Skeletal muscle tissue (tissue), 2 donors: ENCODE measurements around the gene GTF2H4. TPM values are rescaled to one million over a fixed set of nuclear protein-coding genes. Genes with fewer than 3 reads are reported as not detected.

Experiments
- small RNA-seq: library from RNA; depleted of rRNA; stranded (forward); fragments of <200 nt; gene quantifications from one replicate; pipeline ENCODE3, GENCODE V24; 2014
- total RNA-seq: library from RNA; depleted of rRNA; stranded (reverse); fragments of >200 nt; gene quantifications from one replicate; pipeline ENCODE4 v1.2.3, GENCODE V29; 2014

Gene GTF2H4
- total RNA-seq, 1 donor from 2014 or later, result 7.3 TPM

Small RNA genes within 50 kb of the gene (small RNA-seq; reads per million reads assigned to genes)
- not detected for gene RF00019

Other genes starting within 250 kb of the GTF2H4 start
- 23.0 TPM for gene DHX16, start 235.2 kb upstream of the GTF2H4 start, total RNA-seq
- gene PPP1R18, start 221.6 kb upstream of the GTF2H4 start, total RNA-seq, result 23.5 TPM
- 3.7 TPM for gene NRM, start 217.2 kb upstream of the GTF2H4 start, total RNA-seq
- 5.2 TPM for gene MDC1, start 190.9 kb upstream of the GTF2H4 start, total RNA-seq
- gene TUBB, start 187.9 kb upstream of the GTF2H4 start, total RNA-seq, result 317 TPM
- 44.9 TPM for gene FLOT1, start 165.5 kb upstream of the GTF2H4 start, total RNA-seq
- 4.2 TPM for gene IER3, start 163.7 kb upstream of the GTF2H4 start, total RNA-seq
- gene DDR1, start 23.7 kb upstream of the GTF2H4 start, total RNA-seq, result 40.7 TPM
- 12.5 TPM for gene VARS2, start 6.0 kb downstream of the GTF2H4 start, total RNA-seq
- not detected for gene SFTA2, start 24.0 kb downstream of the GTF2H4 start, total RNA-seq
- not detected for gene MUCL3, start 32.8 kb downstream of the GTF2H4 start, total RNA-seq
- not detected for gene MUC21, start 75.5 kb downstream of the GTF2H4 start, total RNA-seq
- gene MUC22, start 102.3 kb downstream of the GTF2H4 start, total RNA-seq, result not detected
- gene C6orf15, start 204.4 kb downstream of the GTF2H4 start, total RNA-seq, result not detected
- under 0.01 TPM for gene PSORS1C1, start 206.6 kb downstream of the GTF2H4 start, total RNA-seq
- not detected for gene CDSN, start 212.2 kb downstream of the GTF2H4 start, total RNA-seq
- gene PSORS1C2, start 230.9 kb downstream of the GTF2H4 start, total RNA-seq, result not detected
- gene CCHCR1, start 249.6 kb downstream of the GTF2H4 start, total RNA-seq, result 9.9 TPM